ENCODE data around the gene FGGY. TPM values are rescaled to one million over a fixed set of nuclear protein-coding genes. Genes with fewer than 3 reads are reported as not detected.

FGGY gene
- total RNA-seq, 1 donor from 2014 or later = 16.4 TPM

GRCh38 chr1:59431566-59432294 lies 134.8 kb downstream of the FGGY start:
- no peak for DNase-seq (ENCODE audit: low read depth, low spot score)
- TF ChIP-seq CTCF (conservative IDR thresholded peaks at IDR 0.05) = no peak
- Mint-ChIP-seq H3K27ac (ENCODE audit: unreplicated experiment) (no peak overlapping the region), H3K36me3 (ENCODE audit: low read depth) (no peaks in the 10 kb centered on the region), H3K27me3 (ENCODE audit: low read depth) (no peaks in the 10 kb centered on the region), H3K4me1 (peaks cover 26% of the 10 kb centered on the region), H3K4me3 (no peak overlapping the region), H3K9me3 (no peaks in the 10 kb centered on the region)

GRCh38 chr1:59432531-59433439 lies 135.9 kb downstream of the FGGY start:
- TF ChIP-seq CTCF (conservative IDR thresholded peaks at IDR 0.05) = no peak
- H3K4me3 Mint-ChIP-seq = no peak overlapping the region
- no peaks in the 10 kb centered on the region for H3K27me3 Mint-ChIP-seq (ENCODE audit: low read depth)
- DNase-seq (ENCODE audit: low read depth, low spot score) = no peak
- no peaks in the 10 kb centered on the region for H3K9me3 Mint-ChIP-seq
- H3K36me3 Mint-ChIP-seq (ENCODE audit: low read depth) = no peaks in the 10 kb centered on the region
- H3K27ac Mint-ChIP-seq (ENCODE audit: unreplicated experiment) = no peak overlapping the region
- peaks cover 35% of the 10 kb centered on the region for H3K4me1 Mint-ChIP-seq

- H3K9me3 Mint-ChIP-seq = no peaks in the 10 kb centered on the region
- H3K4me3 Mint-ChIP-seq = no peak overlapping the region
- peaks cover 41% of the 10 kb centered on the region for H3K4me1 Mint-ChIP-seq
- TF ChIP-seq CTCF (conservative IDR thresholded peaks at IDR 0.05) = no peak
- DNase-seq (ENCODE audit: low read depth, low spot score) = no peak
- no peaks in the 10 kb centered on the region for H3K36me3 Mint-ChIP-seq (ENCODE audit: low read depth)
- no peak overlapping the region for H3K27ac Mint-ChIP-seq (ENCODE audit: unreplicated experiment)
- H3K27me3 Mint-ChIP-seq (ENCODE audit: low read depth) = no peaks in the 10 kb centered on the region
Measured at GRCh38 chr1:59433440-59433813, 136.5 kb downstream of the FGGY start.

DNA sequence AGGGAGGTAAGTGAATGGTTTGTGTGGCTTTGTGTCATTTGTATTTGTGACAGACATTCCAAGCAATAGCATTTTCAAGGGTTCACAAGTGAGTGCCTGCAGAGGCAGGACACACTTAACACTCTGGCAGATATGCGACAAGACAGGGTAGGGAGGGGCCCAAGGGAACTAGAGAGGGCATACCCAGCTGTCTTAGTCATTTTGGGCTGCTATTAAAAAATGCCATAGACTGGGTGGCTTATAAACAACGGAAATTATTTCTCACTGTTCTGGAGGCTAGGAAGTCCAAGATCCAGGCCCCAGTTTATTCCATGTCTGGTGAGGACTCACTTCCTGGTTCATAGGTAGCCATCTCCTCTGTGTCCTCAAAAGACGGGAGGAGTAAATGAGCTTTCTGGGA lies 137.4 kb downstream of the FGGY start:
- Mint-ChIP-seq H3K4me3 (no peak overlapping the region), H3K9me3 (no peaks in the 10 kb centered on the region), H3K36me3 (ENCODE audit: low read depth) (no peaks in the 10 kb centered on the region), H3K27me3 (ENCODE audit: low read depth) (no peaks in the 10 kb centered on the region), H3K4me1 (peaks cover 48% of the 10 kb centered on the region), H3K27ac (ENCODE audit: unreplicated experiment) (no peak overlapping the region)
- no peak for DNase-seq (ENCODE audit: low read depth, low spot score)
- TF ChIP-seq CTCF (conservative IDR thresholded peaks at IDR 0.05) = no peak

- no peak for TF ChIP-seq CTCF (conservative IDR thresholded peaks at IDR 0.05)
Measured at GRCh38 chr1:59436637-59437036, 139.7 kb downstream of the FGGY start.

More at GRCh38 chr1:59436637-59437036, 139.7 kb downstream of the FGGY start:
- H3K36me3 Mint-ChIP-seq (ENCODE audit: low read depth) = no peaks in the 10 kb centered on the region
- H3K27ac Mint-ChIP-seq (ENCODE audit: unreplicated experiment) = no peak overlapping the region
- no peaks in the 10 kb centered on the region for H3K27me3 Mint-ChIP-seq (ENCODE audit: low read depth)
- no peak for DNase-seq (ENCODE audit: low read depth, low spot score)
- peaks cover 48% of the 10 kb centered on the region for H3K4me1 Mint-ChIP-seq
- no peak overlapping the region for H3K4me3 Mint-ChIP-seq
- no peaks in the 10 kb centered on the region for H3K9me3 Mint-ChIP-seq

Data from neural crest cell (in vitro differentiated cells).